Activated CD4-positive, alpha-beta T cell treated with anti-CD3 and anti-CD28 coated beads, Interleukin-10, Interleukin-2, amounts not matched to agents 100 ng/mL and 50 ng/mL, durations not matched to agents 16 hours and 8 hours (primary cell): ENCODE results near the gene SMPDL3B.
A peak's percentile ranks its signal among the peaks of the same experiment; 100 is the strongest.
"Not testable (repeated sequence)": the region's sequence is repeated elsewhere in the genome, so short reads cannot be mapped to it uniquely, and the experiment has no call there.

ENCODE experiments used
- DNase-seq: peaks from one replicate; pipeline ENCODE4 v3.0.0-alpha.2; 2020

Gene SMPDL3B

DNA sequence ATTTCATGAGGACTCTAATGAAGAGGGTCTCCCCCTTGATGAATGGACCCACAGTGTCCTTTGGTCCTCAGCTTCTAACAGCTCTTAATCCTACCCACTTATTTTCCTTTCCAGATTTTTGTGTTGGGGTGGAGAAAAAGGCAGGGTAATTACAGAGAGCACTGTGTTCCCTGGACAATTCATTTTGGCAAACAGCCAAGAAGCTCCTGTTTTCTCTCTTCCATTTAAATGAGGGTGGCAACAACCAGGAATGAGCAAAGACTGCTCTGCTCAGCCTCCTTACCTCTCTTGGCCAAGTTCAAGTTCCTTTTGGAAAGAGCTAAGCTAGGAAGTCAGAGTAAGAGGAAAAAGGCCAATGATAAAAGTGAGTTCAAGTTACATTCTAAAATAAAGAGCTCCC, 36.9 kb downstream of the SMPDL3B start:
- no peak for DNase-seq

DNA sequence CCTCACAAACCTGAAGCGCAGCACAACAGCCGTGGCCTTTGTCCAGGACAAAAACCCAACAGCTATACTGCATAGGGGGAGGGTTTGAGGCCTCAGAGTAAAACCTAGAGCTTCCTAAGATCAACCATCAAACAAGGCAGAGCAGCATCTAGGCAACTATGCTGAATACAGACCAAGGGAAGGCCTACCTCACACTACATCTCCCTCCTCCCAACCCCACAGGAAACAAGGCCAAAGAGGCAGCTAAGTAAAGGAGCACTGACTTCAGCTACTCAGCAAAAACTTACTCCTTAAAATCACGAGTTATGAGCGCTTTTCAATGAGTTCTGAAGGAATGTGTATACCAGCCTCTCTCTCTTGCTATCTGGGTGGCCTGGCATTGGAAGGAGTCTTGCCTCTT, 37.3 kb downstream of the SMPDL3B start:
- no peak for DNase-seq

DNA sequence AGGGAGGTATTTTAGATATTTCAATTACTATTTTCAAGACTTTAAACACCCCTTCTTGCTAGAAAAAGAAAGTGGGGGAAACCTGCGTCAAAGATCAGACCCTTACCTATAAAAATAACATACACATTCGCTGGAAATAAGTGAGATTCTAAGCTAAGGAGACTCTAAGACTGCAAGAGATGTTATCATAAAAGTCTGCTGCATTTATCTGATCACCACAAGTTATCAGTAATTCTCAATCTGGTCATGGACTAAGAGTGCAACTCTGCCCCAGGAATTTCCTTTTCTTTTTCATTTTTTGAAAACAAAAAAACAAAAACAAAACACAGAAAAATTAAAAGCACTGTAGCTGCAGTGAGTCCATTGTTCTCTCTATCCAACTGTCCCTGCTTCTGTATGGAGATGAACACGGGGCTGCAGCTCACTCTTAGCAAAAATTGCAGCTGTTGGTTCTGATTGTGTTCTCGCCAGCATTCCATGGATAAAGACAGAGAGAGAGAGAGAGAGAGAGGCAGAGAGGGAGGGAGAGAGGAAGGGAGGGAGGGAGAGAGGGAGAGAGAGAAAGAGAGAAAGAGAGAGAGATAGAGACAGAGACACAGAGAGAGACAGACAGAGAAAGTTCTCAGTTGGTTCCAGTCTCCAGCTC, 39.1 kb downstream of the SMPDL3B start:
- no peak for DNase-seq

DNA sequence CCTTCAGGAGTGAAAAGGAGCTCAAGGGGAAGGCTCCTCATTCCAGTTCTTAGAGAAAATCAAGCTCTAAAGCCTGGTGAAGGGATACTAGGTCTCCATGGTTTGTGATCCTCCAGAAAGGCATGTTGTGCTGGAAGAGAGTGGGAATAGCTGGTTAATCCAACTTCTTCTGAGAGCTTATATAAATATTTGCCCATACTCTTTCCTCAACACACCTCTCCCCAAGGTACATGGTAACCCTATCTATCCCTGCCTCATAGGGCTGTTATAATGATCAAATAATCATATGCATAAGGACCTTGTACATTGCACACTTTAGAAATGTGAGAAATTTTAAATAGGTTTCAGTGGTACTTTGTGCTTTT, 39.6 kb downstream of the SMPDL3B start:
- no peak for DNase-seq

DNA sequence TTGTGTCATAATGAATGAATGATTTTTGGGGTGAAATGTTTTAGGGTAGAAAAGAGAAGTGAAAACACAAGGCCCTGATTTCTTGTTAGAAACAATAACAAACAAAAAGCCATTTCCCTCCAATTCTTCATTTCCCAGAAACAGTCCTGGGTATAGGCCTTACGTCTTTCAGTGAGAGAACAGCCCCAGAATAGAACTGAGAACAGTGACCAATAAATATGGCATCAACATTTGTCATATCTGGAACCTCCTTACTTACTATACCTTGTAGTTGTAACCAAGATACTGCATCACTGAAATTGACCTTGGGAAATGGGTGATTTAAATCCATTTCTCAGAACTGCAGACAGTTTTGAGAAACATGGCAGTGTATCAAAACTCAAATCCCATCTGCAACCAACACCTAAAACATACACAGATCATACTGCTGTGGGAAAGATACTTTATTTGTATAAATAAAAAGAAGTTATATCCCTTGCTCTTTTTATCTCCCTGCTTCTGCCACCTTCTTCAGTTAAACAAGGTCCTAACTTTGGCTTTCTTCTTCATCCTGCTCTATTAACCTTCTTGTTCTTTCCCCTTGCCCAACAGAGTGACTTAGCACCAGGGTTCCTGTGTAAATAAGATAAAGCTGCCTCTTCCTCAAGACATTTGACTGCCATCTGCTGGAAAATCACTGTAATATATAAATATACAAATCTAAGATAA, 44.5 kb downstream of the SMPDL3B start:
- peak; percentile 63 for DNase-seq

DNA sequence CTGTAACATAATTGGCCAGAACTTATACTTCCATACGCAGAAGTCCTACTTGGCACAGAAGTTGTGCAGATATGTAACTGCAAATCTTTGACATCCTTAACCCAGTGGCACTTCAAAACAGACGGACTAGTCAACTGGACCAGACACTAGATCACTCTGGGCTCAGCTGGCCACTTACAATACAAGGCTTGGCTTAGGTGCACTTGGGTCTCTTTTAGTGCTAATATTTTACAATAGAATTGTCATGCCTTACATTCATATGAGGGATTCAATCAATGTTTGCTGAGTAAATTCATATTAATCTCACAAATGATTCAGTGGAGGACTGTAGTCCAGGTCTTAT, 45.0 kb downstream of the SMPDL3B start:
- no peak for DNase-seq

DNA sequence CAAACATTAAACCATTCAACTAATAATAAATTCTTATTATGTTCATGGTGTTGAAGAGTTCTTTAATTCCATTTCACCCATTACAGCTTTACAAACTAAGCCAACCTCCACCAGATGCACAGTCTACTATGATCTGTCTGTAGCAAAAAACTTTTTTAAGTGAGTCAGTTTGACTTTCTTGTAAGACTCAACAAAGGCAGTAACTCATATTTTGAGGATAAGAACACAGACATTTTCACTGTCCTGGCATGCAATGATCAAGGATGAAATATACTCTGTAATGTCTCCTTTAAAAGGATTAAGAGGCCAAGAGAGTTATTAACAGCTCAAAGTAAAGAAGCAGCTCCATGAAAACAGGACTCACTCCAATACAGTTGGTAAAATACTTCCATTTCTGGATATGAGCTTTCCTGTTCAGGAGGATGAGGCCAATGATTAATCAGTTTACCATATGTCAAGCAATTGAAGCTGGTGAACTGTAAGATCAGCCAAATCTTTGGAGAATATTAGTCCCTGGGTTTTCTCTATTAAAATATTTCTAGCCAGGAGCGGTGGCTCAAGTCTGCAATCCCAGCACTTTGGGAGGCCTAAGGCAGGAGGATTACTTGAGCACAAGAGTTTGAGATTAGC, 45.5 kb downstream of the SMPDL3B start:
- no peak for DNase-seq

DNA sequence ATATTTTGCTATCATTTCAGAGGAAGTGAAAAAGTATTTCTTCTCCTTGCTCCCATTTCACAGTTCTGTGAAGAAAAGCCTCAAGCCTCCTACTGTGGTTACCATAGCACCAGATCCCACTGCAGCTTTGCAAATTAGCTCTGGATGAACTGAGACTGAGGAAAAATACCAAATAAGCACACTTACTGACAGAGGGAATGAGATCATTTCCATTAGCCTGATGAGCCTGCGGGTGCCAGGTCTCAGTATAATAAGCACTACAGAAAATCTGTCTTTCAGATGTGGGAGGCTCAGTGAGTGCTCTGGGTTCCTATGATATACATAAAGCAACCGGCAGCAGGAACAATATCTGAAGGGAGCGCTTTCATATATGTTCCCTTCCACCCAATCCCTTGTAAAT, 46.3 kb downstream of the SMPDL3B start:
- DNase-seq: no peak

DNA sequence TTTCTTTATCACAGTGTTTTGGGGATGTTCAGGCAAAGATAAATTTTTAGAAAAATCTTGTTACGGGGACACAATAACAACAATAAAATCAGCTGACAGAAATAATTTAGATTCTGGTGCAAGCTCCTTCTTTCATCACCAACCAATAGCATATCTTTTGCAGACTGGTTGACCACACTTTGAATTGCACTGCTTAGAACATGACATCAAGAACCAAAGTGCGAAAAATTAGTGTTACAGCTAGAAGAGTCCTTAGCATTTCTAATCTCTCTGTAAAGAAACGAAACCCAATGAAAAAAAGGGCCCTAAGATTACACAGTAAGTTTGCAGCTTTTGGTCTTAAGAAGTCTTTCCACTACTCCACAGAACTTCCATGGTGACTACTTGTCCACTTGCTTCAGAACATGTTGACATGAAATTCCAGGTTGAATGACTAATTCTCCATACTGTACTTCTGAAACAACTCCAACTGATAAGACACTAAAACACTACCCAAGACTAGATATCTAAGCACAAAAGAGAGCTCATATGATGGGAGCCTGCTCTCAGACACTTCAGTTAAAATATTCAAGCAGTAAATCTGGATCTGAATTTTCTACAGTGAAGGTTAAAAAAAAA, 56.2 kb downstream of the SMPDL3B start:
- DNase-seq: no peak

DNA sequence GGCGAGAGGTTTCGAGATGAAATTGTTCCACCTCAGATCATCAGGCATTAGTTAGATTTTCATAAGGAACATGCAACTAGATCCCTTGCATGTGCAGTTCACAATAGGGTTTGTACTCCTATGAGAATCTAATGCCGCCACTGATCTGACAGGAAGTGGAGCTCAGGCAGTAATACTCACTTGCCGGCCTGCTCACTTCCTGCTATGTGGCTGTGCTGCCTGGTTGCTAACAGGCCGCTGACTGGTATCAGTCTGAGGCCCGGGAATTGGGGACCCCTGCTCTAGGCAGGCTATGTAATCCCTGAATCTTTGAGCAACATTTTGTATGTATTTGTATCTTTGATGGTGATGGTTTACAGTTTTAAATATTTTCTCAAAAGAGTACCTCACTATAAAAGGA, 57.5 kb downstream of the SMPDL3B start:
- peak; percentile 75 for DNase-seq

DNA sequence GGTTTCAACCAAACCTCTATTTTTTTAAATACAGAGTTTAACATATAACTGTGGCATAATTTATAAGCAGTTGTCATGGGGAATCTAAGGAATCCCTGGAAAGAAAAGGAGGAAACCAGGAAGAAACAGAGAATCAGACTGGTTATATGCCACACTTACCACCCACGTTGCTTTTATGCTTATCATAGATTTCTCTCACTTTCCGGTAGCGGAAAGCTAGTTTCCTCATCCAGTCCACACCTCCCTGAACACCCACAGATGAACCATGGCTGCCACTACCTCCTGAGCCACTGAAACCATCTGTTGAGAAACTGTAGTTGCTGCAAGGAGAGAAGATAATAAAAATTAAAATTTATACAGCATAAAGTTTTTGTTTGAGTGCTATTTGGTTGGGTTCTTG, 58.4 kb downstream of the SMPDL3B start:
- peak; percentile 43 for DNase-seq

DNA sequence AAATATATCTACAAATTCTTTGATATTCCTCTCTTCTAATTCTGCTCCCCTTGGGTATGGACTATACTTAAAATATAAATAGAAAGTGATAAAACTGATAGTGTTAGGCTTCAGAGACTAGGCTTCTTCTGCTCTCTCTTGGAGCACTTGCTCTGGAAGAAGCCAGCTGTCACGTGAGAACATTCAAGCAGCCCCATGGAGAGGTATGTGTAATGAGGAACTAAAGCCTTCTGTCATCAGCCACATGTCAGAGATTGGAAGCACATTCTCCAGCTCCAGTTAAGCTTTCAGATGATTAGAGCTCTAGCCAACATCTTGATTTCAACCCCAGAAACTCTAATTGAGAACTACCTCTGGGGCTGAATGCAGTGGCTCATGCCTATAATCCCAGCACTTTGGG, 59.3 kb downstream of the SMPDL3B start:
- no peak for DNase-seq

DNA sequence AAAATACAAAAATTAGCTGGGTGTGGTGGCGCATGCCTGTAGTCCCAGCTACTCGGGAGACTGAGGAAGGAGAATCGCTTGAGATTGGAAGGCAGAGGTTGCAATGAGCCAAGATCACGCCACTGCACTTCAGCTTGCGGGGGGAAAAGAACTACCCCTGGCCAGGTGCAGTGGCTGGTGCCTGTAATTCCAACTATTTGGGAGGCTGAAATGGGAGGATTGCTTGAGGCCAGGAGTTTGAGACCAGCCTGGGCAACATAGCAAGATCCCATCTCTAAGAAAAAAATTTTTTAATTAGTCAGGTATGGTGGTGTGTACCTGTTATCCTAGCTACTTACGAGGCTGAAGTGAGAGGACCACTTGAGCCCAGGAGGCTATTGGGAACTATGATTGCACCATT, 59.7 kb downstream of the SMPDL3B start:
- DNase-seq: not testable (repeated sequence)

DNA sequence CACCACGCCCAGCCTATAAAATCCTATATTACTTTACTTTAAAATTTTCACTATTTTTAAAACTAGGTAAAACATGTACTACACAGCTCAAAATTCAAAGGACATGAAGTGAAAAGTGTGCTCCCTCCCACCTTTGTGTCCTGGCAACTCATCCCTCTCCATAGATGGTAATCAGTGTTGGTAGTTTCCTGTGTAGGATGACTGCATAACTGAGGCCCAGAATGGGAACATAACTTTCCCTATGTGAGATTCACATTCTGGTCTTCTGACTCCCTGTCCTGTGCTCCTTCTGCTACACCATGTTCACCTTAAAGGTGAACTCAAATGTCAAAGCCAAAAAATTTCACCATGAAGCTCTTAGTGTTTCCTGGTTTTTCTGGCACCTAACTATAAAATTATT, 64.3 kb downstream of the SMPDL3B start:
- no peak for DNase-seq

DNA sequence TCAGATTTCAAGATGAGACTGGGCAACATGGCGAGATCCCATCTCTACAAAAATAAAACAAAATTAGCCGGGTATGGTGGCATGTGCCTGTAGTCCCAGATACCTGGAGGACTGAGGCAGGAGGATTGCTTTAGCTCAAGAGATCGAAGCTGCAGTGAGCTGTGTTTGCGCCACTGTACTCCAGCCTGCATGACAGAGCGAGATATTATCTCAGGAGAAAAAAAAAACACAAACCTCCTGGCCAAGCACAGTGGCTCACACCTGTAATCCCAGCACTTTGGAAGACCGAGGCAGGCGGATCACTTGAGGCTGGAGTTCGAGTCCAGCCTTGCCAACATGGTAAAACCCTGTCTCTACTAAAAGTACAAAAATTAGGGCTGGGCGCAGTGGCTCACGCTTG, 67.8 kb downstream of the SMPDL3B start:
- no peak for DNase-seq

DNA sequence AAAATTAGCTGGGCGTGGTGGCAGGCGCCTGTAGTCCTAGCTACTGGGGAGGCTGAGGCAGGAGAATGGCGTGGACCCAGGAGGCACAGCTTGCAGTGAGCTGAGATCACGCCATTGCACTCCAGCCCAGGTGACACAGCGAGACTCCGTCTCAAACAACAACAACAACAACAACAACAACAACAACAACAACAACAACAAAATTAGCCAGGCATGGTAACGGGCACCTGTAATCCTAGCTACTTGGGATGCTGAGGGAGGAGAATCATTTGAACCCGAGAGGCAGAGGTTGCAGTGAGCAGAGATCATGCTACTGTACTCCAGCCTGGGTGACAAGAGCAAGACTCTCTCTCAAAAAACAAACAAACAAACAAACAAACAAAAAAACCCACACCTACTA, 68.3 kb downstream of the SMPDL3B start:
- not testable (repeated sequence) for DNase-seq
